Kidney (tissue), 14 donors: ENCODE data around the gene CCDC137. TPM values are rescaled to one million over a fixed set of nuclear protein-coding genes. Genes with fewer than 3 reads are reported as not detected.
A peak's percentile ranks its signal among the peaks of the same experiment; 100 is the strongest.

Experiments used
- DNase-seq, 5 donors: peaks; one replicate each; pipeline ENCODE4 v3.0.0-alpha.2; 2013 to 2020
- FAIRE-seq: peaks from 2 replicates; lab custom pipeline; 2012; peaks lifted over from hg19 to GRCh38; lab: Jason Lieb, UNC
- H3K27ac ChIP-seq, 2 donors: one replicate each; pipeline ENCODE4 v1.7.0; 2013; ENCODE audit warnings: low read depth in 2 of 2, low read length in 2 of 2, inconsistent platforms in 1 of 2
- H3K27me3 ChIP-seq: one replicate; pipeline ENCODE4 v1.7.1; 2013; ENCODE audit warnings: low read length, inconsistent platforms; ENCODE audit not compliant: control insufficient read depth, insufficient read depth
- H3K36me3 ChIP-seq, 3 donors: one replicate each; pipeline versions ENCODE4 v1.7.0 to v1.7.1; 2013; ENCODE audit warnings: low read length in 3 of 3, control low read depth in 1 of 3, inconsistent platforms in 1 of 3; ENCODE audit not compliant: insufficient read depth in 3 of 3, control insufficient read depth in 2 of 3
- H3K4me1 ChIP-seq, 3 donors: one replicate each; pipeline versions ENCODE4 v1.7.0 to v1.7.1; 2013; ENCODE audit warnings: low read length in 3 of 3, inconsistent platforms in 1 of 3, low read depth in 1 of 3; ENCODE audit not compliant: control insufficient read depth in 2 of 3, insufficient read depth in 2 of 3
- H3K4me3 ChIP-seq, 3 donors: one replicate each; pipeline versions ENCODE4 v1.7.0 to v1.8.1; 2013; ENCODE audit warnings: low read length in 3 of 3, control low read depth in 1 of 3, inconsistent platforms in 1 of 3
- H3K9ac ChIP-seq, 3 donors: one replicate each; pipeline versions ENCODE4 v1.7.0 to v1.7.1; 2013; ENCODE audit warnings: low read length in 3 of 3, control low read depth in 1 of 3, inconsistent platforms in 1 of 3
- H3K9me3 ChIP-seq, 3 donors: one replicate each; pipeline versions ENCODE4 v1.7.0 to v1.7.1; 2013; ENCODE audit warnings: low read length in 3 of 3, control low read depth in 1 of 3, inconsistent platforms in 1 of 3; ENCODE audit not compliant: control insufficient read depth in 2 of 3, insufficient read depth in 1 of 3
- intact Hi-C: fragments of 100-400 bp; cut with DNase I; formaldehyde crosslinking; loops from one replicate; pipeline ENCODE4 v1.11.1; 2022
- polyA plus RNA-seq: library from polyadenylated mRNA; stranded (reverse); fragments of 350-450 nt; fragmentation: Illumina TruSeq; extraction: RNeasy Lipid Tissue Mini Kit (QIAGEN cat#74804); gene quantifications from one replicate; pipeline ENCODE4 v1.2.3, GENCODE V29; 2014; ENCODE audit warnings: low read depth, low replicate concordance; ENCODE audit not compliant: insufficient read depth
- total RNA-seq: library from RNA; stranded (reverse); fragmentation: NEBNext Ultra II Directional; extraction: Animal tissue kit (Norgen Biotek cat#: 25700); gene quantifications from one replicate; pipeline ENCODE4 v1.2.1, GENCODE V29; 2021
- TF ChIP-seq, protein P1 (sequence below): IDR thresholded peaks from 3 replicates; pipeline ENCODE4 v1.5.1; 2012; ENCODE audit warnings: mild to moderate bottlenecking, moderate library complexity, borderline replicate concordance; ENCODE audit not compliant: insufficient read depth; ENCODE audit errors: extremely low read depth
- donor health status: control.
- donor health status: control.
- donor health status: control.
- donor health status: control.
- donor health status: control.
- donor health status: DM: yes; HTN: yes; CAD: no.
- donor health status: Normal renal cell carcinoma (clear cell type).

The CCDC137 gene
- total and polyA plus RNA-seq, 2 donors from 2014 or later, result 14.7 to 18.8 TPM

- Histone ChIP-seq H3K27me3 (no peaks in the 10 kb centered on the region), H3K9me3 (no peaks in the 10 kb centered on the region), H3K9ac (no peak overlapping the region), H3K27ac (no peak overlapping the region), H3K4me3 (no peak overlapping the region), H3K4me1 (peaks cover 0 to 21% (median 11%) of the 10 kb centered on the region in 3 donors), H3K36me3 (peaks cover 0 to 34% (median 21%) of the 10 kb centered on the region in 3 donors)
- intact Hi-C loops, result no loop called here
- DNase-seq (no peak), FAIRE-seq (no peak)
- TF ChIP-seq, protein P1, sequence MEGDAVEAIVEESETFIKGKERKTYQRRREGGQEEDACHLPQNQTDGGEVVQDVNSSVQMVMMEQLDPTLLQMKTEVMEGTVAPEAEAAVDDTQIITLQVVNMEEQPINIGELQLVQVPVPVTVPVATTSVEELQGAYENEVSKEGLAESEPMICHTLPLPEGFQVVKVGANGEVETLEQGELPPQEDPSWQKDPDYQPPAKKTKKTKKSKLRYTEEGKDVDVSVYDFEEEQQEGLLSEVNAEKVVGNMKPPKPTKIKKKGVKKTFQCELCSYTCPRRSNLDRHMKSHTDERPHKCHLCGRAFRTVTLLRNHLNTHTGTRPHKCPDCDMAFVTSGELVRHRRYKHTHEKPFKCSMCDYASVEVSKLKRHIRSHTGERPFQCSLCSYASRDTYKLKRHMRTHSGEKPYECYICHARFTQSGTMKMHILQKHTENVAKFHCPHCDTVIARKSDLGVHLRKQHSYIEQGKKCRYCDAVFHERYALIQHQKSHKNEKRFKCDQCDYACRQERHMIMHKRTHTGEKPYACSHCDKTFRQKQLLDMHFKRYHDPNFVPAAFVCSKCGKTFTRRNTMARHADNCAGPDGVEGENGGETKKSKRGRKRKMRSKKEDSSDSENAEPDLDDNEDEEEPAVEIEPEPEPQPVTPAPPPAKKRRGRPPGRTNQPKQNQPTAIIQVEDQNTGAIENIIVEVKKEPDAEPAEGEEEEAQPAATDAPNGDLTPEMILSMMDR, result no peak
Measured at GRCh38 chr17:81686614-81687013, 20.1 kb downstream of the CCDC137 start.

- DNase-seq, result peak in 1 of 5 donors; percentile 71
- FAIRE-seq, result no peak
- no peak overlapping the region for H3K9ac ChIP-seq
- H3K36me3 ChIP-seq, result peaks cover 0 to 38% (median 21%) of the 10 kb centered on the region in 3 donors
- H3K4me3 ChIP-seq, result no peak overlapping the region
- H3K9me3 ChIP-seq, result no peaks in the 10 kb centered on the region
- no peaks in the 10 kb centered on the region for H3K27me3 ChIP-seq
- no peak overlapping the region for H3K27ac ChIP-seq
- peaks cover 0 to 13% (median 11%) of the 10 kb centered on the region in 3 donors for H3K4me1 ChIP-seq
- TF ChIP-seq, protein P1, result no peak
- intact Hi-C loops, result no loop called here
Measured at GRCh38 chr17:81687770-81688541, 21.4 kb downstream of the CCDC137 start.

DNA sequence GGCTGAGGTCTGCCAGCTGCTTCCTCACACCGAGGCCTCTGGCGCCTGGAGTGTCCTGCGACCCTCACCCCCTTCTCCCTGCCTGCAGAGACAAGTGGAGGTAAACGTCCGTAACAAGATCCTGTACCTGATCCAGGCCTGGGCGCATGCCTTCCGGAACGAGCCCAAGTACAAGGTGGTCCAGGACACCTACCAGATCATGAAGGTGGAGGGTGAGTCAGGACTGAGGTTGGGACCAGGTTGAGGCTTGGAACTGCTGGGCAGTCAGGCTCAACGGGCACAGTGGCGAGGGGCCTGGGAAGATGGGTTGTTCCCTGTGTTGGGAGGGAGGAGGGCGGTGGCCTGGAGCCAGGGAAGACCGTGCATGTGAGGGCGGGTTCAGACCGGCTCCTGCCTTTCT is 22.1 kb downstream of the CCDC137 start:
- TF ChIP-seq, protein P1, result no peak
- H3K27me3 ChIP-seq, result no peaks in the 10 kb centered on the region
- no peak overlapping the region for H3K27ac ChIP-seq
- intact Hi-C loops, result no loop called here
- FAIRE-seq (no peak), DNase-seq (no peak)
- no peak overlapping the region for H3K4me3 ChIP-seq
- H3K36me3 ChIP-seq, result peaks cover 0 to 39% (median 25%) of the 10 kb centered on the region in 3 donors
- no peak overlapping the region for H3K9ac ChIP-seq
- peaks cover 0 to 13% (median 11%) of the 10 kb centered on the region in 3 donors for H3K4me1 ChIP-seq
- H3K9me3 ChIP-seq, result no peaks in the 10 kb centered on the region
